ENCODE measurements around the gene SOBP. TPM values are rescaled to one million over a fixed set of nuclear protein-coding genes. Genes with fewer than 3 reads are reported as not detected.

The SOBP gene
- total RNA-seq, 1 donor from 2014 or later, result 13.3 TPM

DNA sequence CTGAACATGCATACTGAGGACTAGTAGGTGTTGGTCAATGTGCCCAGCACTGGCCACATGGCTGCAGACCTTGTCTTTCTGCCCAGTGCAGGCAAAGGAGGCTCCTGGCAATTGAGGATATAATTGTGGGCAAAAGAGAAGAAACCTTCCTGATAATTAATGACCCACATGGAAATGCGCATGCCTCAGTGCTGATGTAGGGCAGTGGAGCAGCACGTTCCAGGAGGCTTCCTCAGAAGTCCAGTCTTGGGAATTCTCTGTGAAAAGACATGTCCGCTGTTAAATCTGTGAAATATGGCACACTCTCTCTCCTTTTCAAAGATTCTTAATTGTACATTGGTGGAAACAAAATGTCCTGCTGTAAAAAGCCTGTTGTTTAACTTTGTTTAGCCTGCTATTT is 34.7 kb downstream of the SOBP start:
- TF ChIP-seq POLR2A (IDR thresholded peaks at IDR 0.05) (no peak), POLR2AphosphoS5 (IDR thresholded peaks at IDR 0.05; ENCODE audit: insufficient read depth in 1 of 2, low read depth in 1 of 2) (no peak)
- TF ChIP-seq, protein P1, sequence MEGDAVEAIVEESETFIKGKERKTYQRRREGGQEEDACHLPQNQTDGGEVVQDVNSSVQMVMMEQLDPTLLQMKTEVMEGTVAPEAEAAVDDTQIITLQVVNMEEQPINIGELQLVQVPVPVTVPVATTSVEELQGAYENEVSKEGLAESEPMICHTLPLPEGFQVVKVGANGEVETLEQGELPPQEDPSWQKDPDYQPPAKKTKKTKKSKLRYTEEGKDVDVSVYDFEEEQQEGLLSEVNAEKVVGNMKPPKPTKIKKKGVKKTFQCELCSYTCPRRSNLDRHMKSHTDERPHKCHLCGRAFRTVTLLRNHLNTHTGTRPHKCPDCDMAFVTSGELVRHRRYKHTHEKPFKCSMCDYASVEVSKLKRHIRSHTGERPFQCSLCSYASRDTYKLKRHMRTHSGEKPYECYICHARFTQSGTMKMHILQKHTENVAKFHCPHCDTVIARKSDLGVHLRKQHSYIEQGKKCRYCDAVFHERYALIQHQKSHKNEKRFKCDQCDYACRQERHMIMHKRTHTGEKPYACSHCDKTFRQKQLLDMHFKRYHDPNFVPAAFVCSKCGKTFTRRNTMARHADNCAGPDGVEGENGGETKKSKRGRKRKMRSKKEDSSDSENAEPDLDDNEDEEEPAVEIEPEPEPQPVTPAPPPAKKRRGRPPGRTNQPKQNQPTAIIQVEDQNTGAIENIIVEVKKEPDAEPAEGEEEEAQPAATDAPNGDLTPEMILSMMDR (IDR thresholded peaks at IDR 0.05), result no peak
- Histone ChIP-seq H3K9me3 (no peaks in the 10 kb centered on the region), H3K27ac (no peak overlapping the region), H3K4me3 (no peak overlapping the region), H3K27me3 (no peaks in the 10 kb centered on the region), H3K36me3 (no peaks in the 10 kb centered on the region), H3K4me1 (no peaks in the 10 kb centered on the region)
- intact Hi-C loops (cut with DNase I), result no loop called here
- no peak for DNase-seq (ENCODE audit: extremely low spot score in 2 of 2)

DNA sequence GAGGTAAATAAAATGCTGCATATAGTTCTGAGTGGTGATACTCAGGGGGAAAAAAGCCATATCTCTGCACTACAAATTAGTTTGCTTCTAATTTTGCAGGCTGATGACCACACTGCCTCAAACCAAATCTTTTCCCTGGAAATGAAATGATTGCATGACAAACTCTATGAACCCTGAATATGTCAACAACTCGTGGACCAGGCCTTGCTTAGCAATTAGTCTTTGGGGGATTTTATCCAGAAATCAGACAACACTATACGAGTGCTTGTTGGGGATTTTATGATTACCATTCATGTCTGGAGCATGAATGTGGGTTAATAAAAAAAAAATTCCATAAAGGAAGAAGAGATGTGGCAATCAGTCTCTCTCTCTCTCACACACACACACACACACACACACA is 42.0 kb downstream of the SOBP start:
- Histone ChIP-seq H3K27me3 (no peaks in the 10 kb centered on the region), H3K27ac (no peak overlapping the region), H3K9me3 (no peaks in the 10 kb centered on the region), H3K36me3 (no peaks in the 10 kb centered on the region), H3K4me1 (no peaks in the 10 kb centered on the region), H3K4me3 (no peak overlapping the region)
- no peak for TF ChIP-seq POLR2A (IDR thresholded peaks at IDR 0.05)
- TF ChIP-seq, protein P1 (IDR thresholded peaks at IDR 0.05), result no peak
- no peak for TF ChIP-seq POLR2AphosphoS5 (IDR thresholded peaks at IDR 0.05; ENCODE audit: insufficient read depth in 1 of 2, low read depth in 1 of 2)
- intact Hi-C loops (cut with DNase I), result no loop called here
- DNase-seq (ENCODE audit: extremely low spot score in 2 of 2), result no peak

DNA sequence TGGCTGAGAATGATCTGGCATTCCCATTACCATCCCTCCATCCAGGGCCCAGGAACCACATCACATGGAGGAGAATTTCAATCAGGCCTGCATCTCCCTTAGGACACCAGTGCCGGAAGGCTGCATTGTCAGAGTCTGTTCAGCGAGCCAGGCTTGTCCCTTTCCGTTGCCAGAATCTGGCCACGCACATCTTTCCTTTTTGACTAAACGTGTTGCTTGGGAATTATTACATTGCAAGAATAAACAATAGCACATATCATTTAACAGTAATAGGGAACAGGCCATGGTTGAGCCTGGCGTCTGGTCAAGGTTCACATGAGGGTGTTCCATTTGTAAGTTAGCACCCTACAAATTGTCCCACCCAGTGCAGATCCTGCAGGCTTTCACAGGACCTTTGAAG is 42.8 kb downstream of the SOBP start:
- no peak for TF ChIP-seq POLR2AphosphoS5 (IDR thresholded peaks at IDR 0.05; ENCODE audit: insufficient read depth in 1 of 2, low read depth in 1 of 2)
- TF ChIP-seq POLR2A (IDR thresholded peaks at IDR 0.05), result no peak
- TF ChIP-seq, protein P1 (IDR thresholded peaks at IDR 0.05), result no peak
- intact Hi-C loops (cut with DNase I), result no loop called here
- Histone ChIP-seq H3K36me3 (no peaks in the 10 kb centered on the region), H3K27ac (no peak overlapping the region), H3K27me3 (no peaks in the 10 kb centered on the region), H3K9me3 (no peaks in the 10 kb centered on the region), H3K4me1 (no peaks in the 10 kb centered on the region), H3K4me3 (no peak overlapping the region)
- no peak for DNase-seq (ENCODE audit: extremely low spot score in 2 of 2)

DNA sequence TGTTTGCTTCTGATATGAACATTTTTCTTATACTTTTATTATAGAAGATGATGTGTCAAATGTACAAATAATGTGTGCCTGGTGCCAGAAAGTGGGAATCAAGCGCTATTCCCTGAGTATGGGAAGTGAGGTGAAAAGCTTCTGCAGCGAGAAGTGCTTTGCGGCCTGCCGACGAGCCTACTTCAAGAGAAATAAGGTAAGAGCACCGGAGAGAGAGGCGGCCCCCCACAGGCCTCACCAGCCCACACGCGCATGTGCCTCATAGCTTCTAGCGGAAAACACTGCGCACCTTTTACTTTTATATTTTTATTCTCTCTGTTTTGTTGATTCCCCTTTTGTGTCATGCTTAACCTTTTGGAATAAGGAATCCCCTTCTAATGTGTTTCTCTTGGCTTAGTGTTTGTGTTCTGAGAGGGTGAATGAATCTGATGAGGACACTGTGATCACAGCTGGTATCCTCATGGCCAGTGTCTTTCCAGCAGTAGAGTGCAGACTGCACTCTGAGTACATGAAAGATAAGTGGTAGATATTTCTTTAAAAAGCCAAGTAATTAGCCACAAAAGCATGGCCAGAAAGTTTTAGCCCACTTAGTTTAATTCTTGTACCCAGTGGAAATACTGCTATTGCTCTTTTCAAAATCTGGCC is 43.6 kb downstream of the SOBP start:
- Histone ChIP-seq H3K36me3 (no peaks in the 10 kb centered on the region), H3K27ac (no peak overlapping the region), H3K9me3 (no peaks in the 10 kb centered on the region), H3K4me3 (no peak overlapping the region), H3K4me1 (no peaks in the 10 kb centered on the region), H3K27me3 (no peaks in the 10 kb centered on the region)
- TF ChIP-seq POLR2A (IDR thresholded peaks at IDR 0.05) (no peak), POLR2AphosphoS5 (IDR thresholded peaks at IDR 0.05; ENCODE audit: insufficient read depth in 1 of 2, low read depth in 1 of 2) (no peak)
- TF ChIP-seq, protein P1 (IDR thresholded peaks at IDR 0.05), result no peak
- no peak for DNase-seq (ENCODE audit: extremely low spot score in 2 of 2)
- intact Hi-C loops (cut with DNase I), result no loop called here

DNA sequence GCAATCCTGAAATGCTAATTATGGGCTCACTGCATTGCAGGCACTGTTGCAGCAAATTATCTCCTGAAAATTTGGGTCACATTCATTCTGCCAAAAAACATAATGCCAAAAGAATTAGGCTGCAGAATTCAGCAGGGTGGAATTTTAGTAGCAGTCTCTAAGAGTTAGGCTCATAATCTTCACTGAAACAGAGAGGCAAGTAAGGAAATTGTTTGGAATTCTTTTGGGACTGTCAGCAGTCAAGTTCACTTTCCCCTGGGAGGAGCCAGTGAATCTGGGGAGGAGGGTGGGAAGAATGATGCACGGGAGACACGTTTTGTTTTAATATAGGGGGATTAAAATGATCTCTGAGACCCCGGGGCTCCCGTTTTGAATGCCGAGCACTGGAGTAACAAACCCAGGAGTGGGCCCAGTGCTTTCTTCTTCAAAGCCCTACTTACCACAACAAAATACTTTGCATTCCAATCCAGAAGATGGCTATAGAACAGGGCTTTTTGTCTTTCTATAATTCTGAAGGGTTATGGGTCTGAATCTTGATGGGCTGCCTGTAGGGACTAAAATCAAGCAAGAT is 44.7 kb downstream of the SOBP start:
- Histone ChIP-seq H3K9me3 (no peaks in the 10 kb centered on the region), H3K4me1 (no peaks in the 10 kb centered on the region), H3K27ac (no peak overlapping the region), H3K27me3 (no peaks in the 10 kb centered on the region), H3K36me3 (no peaks in the 10 kb centered on the region), H3K4me3 (no peak overlapping the region)
- intact Hi-C loops (cut with DNase I), result no loop called here
- DNase-seq (ENCODE audit: extremely low spot score in 2 of 2), result no peak
- TF ChIP-seq POLR2A (IDR thresholded peaks at IDR 0.05) (no peak), POLR2AphosphoS5 (IDR thresholded peaks at IDR 0.05; ENCODE audit: insufficient read depth in 1 of 2, low read depth in 1 of 2) (no peak)
- TF ChIP-seq, protein P1 (IDR thresholded peaks at IDR 0.05), result no peak

All from vagina (tissue), 2 donors.